Neural cell (in vitro differentiated cells): ENCODE data around the gene TXK. TPM values are rescaled to one million over a fixed set of nuclear protein-coding genes. Genes with fewer than 3 reads are reported as not detected.

Source experiments
- H2AFZ ChIP-seq: fragments of 200-600, 300-800 bp; sonication (generic), shearing (Covaris generic); 2 replicates; pipeline ENCODE4 v1.6.0; 2014; ENCODE audit warnings: low read depth, mild to moderate bottlenecking, antibody characterized with exemption, low read length, moderate library complexity
- H3F3A ChIP-seq: fragments of 200-600 bp; shearing (Covaris generic); 2 replicates; pipeline ENCODE4 v1.6.1; 2016; ENCODE audit warnings: mild to moderate bottlenecking, moderate library complexity, mixed read lengths, antibody characterized with exemption, low read length; ENCODE audit not compliant: insufficient read depth, poor library complexity, severe bottlenecking
- H3K27ac ChIP-seq: fragments of 200-600, 300-800 bp; sonication (generic), shearing (Covaris generic); 2 replicates; pipeline ENCODE4 v1.5.1; 2014; ENCODE audit warnings: mild to moderate bottlenecking, low read length, moderate library complexity
- H3K27me3 ChIP-seq: fragments of 300-800, 200-600 bp; sonication (generic), shearing (Covaris generic); 2 replicates; pipeline ENCODE4 v1.6.0; 2014; ENCODE audit warnings: mild to moderate bottlenecking, low read depth, low read length, moderate library complexity; ENCODE audit not compliant: insufficient read depth
- H3K36me3 ChIP-seq: fragments of 300-800, 200-600 bp; sonication (generic), shearing (Covaris generic); 2 replicates; pipeline ENCODE4 v1.5.1; 2014; ENCODE audit warnings: mild to moderate bottlenecking, antibody characterized with exemption, low read length, moderate library complexity; ENCODE audit not compliant: insufficient read depth
- H3K4me2 ChIP-seq: fragments of 300-800, 200-600 bp; sonication (generic), shearing (Covaris generic); 2 replicates; pipeline ENCODE4 v1.6.0; 2014; ENCODE audit warnings: mild to moderate bottlenecking, low read length
- H3K4me3 ChIP-seq: fragments of 300-800, 200-600 bp; sonication (generic), shearing (Covaris generic); 2 replicates; pipeline ENCODE4 v1.5.1; 2014; ENCODE audit warnings: mild to moderate bottlenecking, low read length, moderate library complexity
- H3K79me2 ChIP-seq: fragments of 200-600 bp; shearing (Covaris generic); replicated peaks from 2 replicates; pipeline ENCODE4 v1.6.0; 2014; ENCODE audit warnings: mild to moderate bottlenecking, low read length, moderate library complexity; ENCODE audit not compliant: insufficient read depth
- H3K9ac ChIP-seq: fragments of 300-800, 200-600 bp; sonication (generic), shearing (Covaris generic); 2 replicates; pipeline ENCODE4 v1.6.1; 2016; ENCODE audit warnings: mild to moderate bottlenecking, low read length, mixed read lengths
- H3K9me2 ChIP-seq: fragments of 200-600 bp; shearing (Covaris generic); 2 replicates; pipeline ENCODE4 v1.6.1; 2016; ENCODE audit warnings: mild to moderate bottlenecking, low read length, mixed read lengths; ENCODE audit not compliant: insufficient read depth
- H3K9me3 ChIP-seq: fragments of 200-600, 300-800 bp; sonication (generic), shearing (Covaris generic); 2 replicates; pipeline ENCODE4 v1.6.1; 2016; ENCODE audit warnings: mild to moderate bottlenecking, mixed run types, low read length, moderate library complexity, mixed read lengths
- H4K20me1 ChIP-seq: fragments of 200-600 bp; shearing (Covaris generic); 2 replicates; pipeline ENCODE4 v1.6.1; 2016; ENCODE audit warnings: mild to moderate bottlenecking, mixed run types; ENCODE audit not compliant: insufficient read depth
- CTCF ChIP-seq: fragments of 450-650 bp; IDR thresholded peaks from 2 replicates; pipeline ENCODE4 v1.5.1; 2014; ENCODE audit warnings: antibody characterized with exemption, mild to moderate bottlenecking, moderate library complexity; ENCODE audit not compliant: poor library complexity, severe bottlenecking
- EP300 ChIP-seq: fragments of 450-650 bp; conservative IDR thresholded peaks from 2 replicates; pipeline ENCODE4 v1.6.1; 2014; ENCODE audit warnings: antibody characterized with exemption, mild to moderate bottlenecking, moderate library complexity; ENCODE audit not compliant: poor library complexity, severe bottlenecking
- EZH2 ChIP-seq: fragments of 200-600, 300-800 bp; shearing (Covaris generic), sonication (generic); IDR thresholded peaks from 2 replicates; pipeline ENCODE4 v1.6.1; 2014; ENCODE audit warnings: antibody characterized with exemption, low read length, borderline replicate concordance, mild to moderate bottlenecking; ENCODE audit not compliant: insufficient read depth, poor library complexity, severe bottlenecking
- MXI1 ChIP-seq: fragments of 450-650 bp; conservative IDR thresholded peaks from 2 replicates; pipeline ENCODE4 v1.6.1; 2014; ENCODE audit warnings: antibody characterized with exemption, mild to moderate bottlenecking; ENCODE audit not compliant: poor library complexity, severe bottlenecking
- POLR2AphosphoS5 ChIP-seq: IDR thresholded peaks from 2 replicates; pipeline ENCODE4 v1.6.1; 2012
- RAD21 ChIP-seq: fragments of 450-650 bp; conservative IDR thresholded peaks from 2 replicates; pipeline ENCODE4 v1.6.1; 2014; ENCODE audit warnings: antibody characterized with exemption, mild to moderate bottlenecking, moderate library complexity
- SMC3 ChIP-seq: fragments of 450-650 bp; conservative IDR thresholded peaks from 2 replicates; pipeline ENCODE4 v1.6.1; 2014; ENCODE audit warnings: antibody characterized with exemption, mild to moderate bottlenecking, moderate library complexity; ENCODE audit not compliant: poor library complexity
- TAF1 ChIP-seq: IDR thresholded peaks from 2 replicates; pipeline ENCODE4 v1.6.1; 2012; ENCODE audit warnings: low read depth
- polyA plus RNA-seq: library from polyadenylated mRNA; depleted of rRNA; stranded (reverse); fragments of >200 nt; gene quantifications from 2 replicates; pipeline ENCODE4 v1.2.3, GENCODE V29; 2014
- TF ChIP-seq, protein P1 (sequence below): IDR thresholded peaks from 2 replicates; pipeline ENCODE4 v1.6.1; 2012; ENCODE audit warnings: borderline replicate concordance

The TXK gene
- polyA plus RNA-seq, 1 donor from 2014 or later = not detected

DNA sequence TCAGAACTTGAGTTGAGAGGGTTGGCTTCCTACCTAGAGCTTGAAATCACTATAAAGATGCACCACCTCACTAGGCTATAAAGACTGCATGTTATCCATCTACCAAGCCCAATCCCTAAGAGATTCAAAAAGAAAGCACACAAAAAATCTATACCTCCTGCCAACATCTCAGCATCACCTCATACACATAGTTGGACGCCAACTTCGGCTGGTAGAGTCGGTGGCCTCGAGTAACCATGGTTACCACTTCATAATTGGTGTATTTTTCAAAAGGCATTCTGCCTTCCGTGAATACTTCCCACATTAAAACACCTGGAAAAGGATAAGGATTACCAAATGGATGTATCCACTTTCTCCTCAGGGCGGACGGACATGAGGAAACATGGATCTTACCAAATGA lies 4.5 kb upstream of the TXK start:
- Histone ChIP-seq H3K27ac (no peak overlapping the region), H3K4me2 (no peak overlapping the region), H3K9me3 (no peaks in the 10 kb centered on the region), H3F3A (no peaks in the 10 kb centered on the region), H3K27me3 (no peaks in the 10 kb centered on the region), H3K4me3 (no peak overlapping the region), H2AFZ (no peak overlapping the region), H3K79me2 (no peaks in the 10 kb centered on the region), H4K20me1 (no peaks in the 10 kb centered on the region), H3K36me3 (no peaks in the 10 kb centered on the region), H3K9ac (no peak overlapping the region), H3K9me2 (no peaks in the 10 kb centered on the region)
- TF ChIP-seq CTCF (no peak), POLR2AphosphoS5 (no peak), MXI1 (no peak), EP300 (no peak), EZH2 (no peak), TAF1 (no peak), SMC3 (no peak), RAD21 (no peak)
- TF ChIP-seq, protein P1, sequence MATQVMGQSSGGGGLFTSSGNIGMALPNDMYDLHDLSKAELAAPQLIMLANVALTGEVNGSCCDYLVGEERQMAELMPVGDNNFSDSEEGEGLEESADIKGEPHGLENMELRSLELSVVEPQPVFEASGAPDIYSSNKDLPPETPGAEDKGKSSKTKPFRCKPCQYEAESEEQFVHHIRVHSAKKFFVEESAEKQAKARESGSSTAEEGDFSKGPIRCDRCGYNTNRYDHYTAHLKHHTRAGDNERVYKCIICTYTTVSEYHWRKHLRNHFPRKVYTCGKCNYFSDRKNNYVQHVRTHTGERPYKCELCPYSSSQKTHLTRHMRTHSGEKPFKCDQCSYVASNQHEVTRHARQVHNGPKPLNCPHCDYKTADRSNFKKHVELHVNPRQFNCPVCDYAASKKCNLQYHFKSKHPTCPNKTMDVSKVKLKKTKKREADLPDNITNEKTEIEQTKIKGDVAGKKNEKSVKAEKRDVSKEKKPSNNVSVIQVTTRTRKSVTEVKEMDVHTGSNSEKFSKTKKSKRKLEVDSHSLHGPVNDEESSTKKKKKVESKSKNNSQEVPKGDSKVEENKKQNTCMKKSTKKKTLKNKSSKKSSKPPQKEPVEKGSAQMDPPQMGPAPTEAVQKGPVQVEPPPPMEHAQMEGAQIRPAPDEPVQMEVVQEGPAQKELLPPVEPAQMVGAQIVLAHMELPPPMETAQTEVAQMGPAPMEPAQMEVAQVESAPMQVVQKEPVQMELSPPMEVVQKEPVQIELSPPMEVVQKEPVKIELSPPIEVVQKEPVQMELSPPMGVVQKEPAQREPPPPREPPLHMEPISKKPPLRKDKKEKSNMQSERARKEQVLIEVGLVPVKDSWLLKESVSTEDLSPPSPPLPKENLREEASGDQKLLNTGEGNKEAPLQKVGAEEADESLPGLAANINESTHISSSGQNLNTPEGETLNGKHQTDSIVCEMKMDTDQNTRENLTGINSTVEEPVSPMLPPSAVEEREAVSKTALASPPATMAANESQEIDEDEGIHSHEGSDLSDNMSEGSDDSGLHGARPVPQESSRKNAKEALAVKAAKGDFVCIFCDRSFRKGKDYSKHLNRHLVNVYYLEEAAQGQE = no peak

DNA sequence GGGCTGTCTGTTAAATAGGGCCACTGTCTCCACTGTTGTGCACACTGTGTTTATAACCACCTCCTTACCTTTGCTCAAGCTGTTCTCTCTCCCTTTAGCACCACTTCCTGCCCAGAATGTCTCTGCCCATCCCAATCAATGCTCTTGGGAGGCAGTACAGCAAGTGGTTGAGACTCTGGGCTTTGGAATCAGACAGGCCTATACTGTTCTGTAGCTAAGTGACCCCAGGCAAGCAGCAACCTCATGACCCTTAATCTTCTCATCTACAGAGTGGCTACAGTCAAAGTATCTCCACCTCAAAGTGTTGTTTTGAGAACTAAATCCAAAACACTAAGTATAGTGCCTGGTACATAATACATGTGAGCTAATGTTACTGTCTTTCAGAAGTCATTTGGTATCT lies 3.8 kb upstream of the TXK start:
- no peak for TF ChIP-seq MXI1
- TF ChIP-seq, protein P1 = no peak
- no peak for TF ChIP-seq EZH2
- no peak for TF ChIP-seq SMC3
- no peak for TF ChIP-seq CTCF
- no peak for TF ChIP-seq POLR2AphosphoS5
- TF ChIP-seq TAF1 = no peak
- no peak for TF ChIP-seq RAD21
- Histone ChIP-seq H3K36me3 (no peaks in the 10 kb centered on the region), H3K9ac (no peak overlapping the region), H3K9me2 (no peaks in the 10 kb centered on the region), H3K79me2 (no peaks in the 10 kb centered on the region), H3F3A (no peaks in the 10 kb centered on the region), H3K27me3 (no peaks in the 10 kb centered on the region), H4K20me1 (no peaks in the 10 kb centered on the region), H3K4me2 (no peak overlapping the region), H3K27ac (no peak overlapping the region), H3K4me3 (no peak overlapping the region), H3K9me3 (no peaks in the 10 kb centered on the region), H2AFZ (no peak overlapping the region)
